GM23248 (cell line): ENCODE measurements around the gene ATP11C. TPM values are rescaled to one million over a fixed set of nuclear protein-coding genes. Genes with fewer than 3 reads are reported as not detected.
"Not testable (repeated sequence)": the region's sequence is repeated elsewhere in the genome, so short reads cannot be mapped to it uniquely, and the experiment has no call there.

Experiments used
- DNase-seq: peaks from one replicate; pipeline ENCODE4 v3.0.0-alpha.2; 2015
- H2AFZ ChIP-seq: fragments of 200-600 bp; sonication (generic); 2 replicates; pipeline ENCODE4 v1.6.1; 2016; ENCODE audit warnings: antibody characterized with exemption
- H3F3A ChIP-seq: fragments of 200-600 bp; sonication (generic); 2 replicates; pipeline ENCODE4 v1.6.1; 2016; ENCODE audit warnings: mild to moderate bottlenecking, antibody characterized with exemption, mixed run types; ENCODE audit not compliant: insufficient read depth
- H3K27ac ChIP-seq: fragments of 200-600 bp; sonication (generic); 2 replicates; pipeline ENCODE4 v1.5.1; 2016; ENCODE audit warnings: mild to moderate bottlenecking
- H3K27me3 ChIP-seq: fragments of 200-600 bp; sonication (generic); replicated peaks from 2 replicates; pipeline ENCODE4 v1.6.1; 2016; ENCODE audit warnings: mild to moderate bottlenecking; ENCODE audit not compliant: insufficient read depth
- H3K36me3 ChIP-seq: fragments of 200-600 bp; sonication (generic); 2 replicates; pipeline ENCODE4 v1.6.1; 2016; ENCODE audit warnings: low read depth, mild to moderate bottlenecking
- H3K4me1 ChIP-seq: fragments of 200-600 bp; sonication (generic); 2 replicates; pipeline ENCODE4 v1.6.1; 2016; ENCODE audit warnings: mild to moderate bottlenecking; ENCODE audit not compliant: insufficient read depth
- H3K4me2 ChIP-seq: fragments of 200-600 bp; sonication (generic); one replicate; pipeline ENCODE4 v1.6.1; 2016; ENCODE audit warnings: mild to moderate bottlenecking; ENCODE audit not compliant: unreplicated experiment
- H3K4me3 ChIP-seq: fragments of 200-600 bp; sonication (generic); 2 replicates; pipeline ENCODE4 v1.5.1; 2016; ENCODE audit warnings: mild to moderate bottlenecking
- H3K79me2 ChIP-seq: fragments of 200-600 bp; sonication (generic); 2 replicates; pipeline ENCODE4 v1.6.1; 2016; ENCODE audit warnings: mild to moderate bottlenecking; ENCODE audit not compliant: insufficient read depth
- H3K9ac ChIP-seq: fragments of 200-600 bp; sonication (generic); 2 replicates; pipeline ENCODE4 v1.6.1; 2016; ENCODE audit warnings: mild to moderate bottlenecking
- H3K9me2 ChIP-seq: fragments of 200-600 bp; sonication (generic); 2 replicates; pipeline ENCODE4 v1.6.1; 2016; ENCODE audit warnings: mixed run types, mild to moderate bottlenecking, moderate library complexity; ENCODE audit not compliant: insufficient read depth
- H3K9me3 ChIP-seq: fragments of 200-600 bp; sonication (generic); one replicate; pipeline ENCODE4 v1.6.1; 2017; ENCODE audit warnings: low read depth
- H4K20me1 ChIP-seq: fragments of 200-600 bp; sonication (generic); 2 replicates; pipeline ENCODE4 v1.6.0; 2016; ENCODE audit not compliant: insufficient read depth
- EZH2 ChIP-seq: fragments of 200-600 bp; sonication (generic); IDR thresholded peaks from 2 replicates; pipeline ENCODE4 v1.6.1; 2018; ENCODE audit warnings: antibody characterized with exemption, mild to moderate bottlenecking; ENCODE audit not compliant: insufficient read depth, poor library complexity, severe bottlenecking
- EZH2phosphoT487 ChIP-seq: fragments of 200-600 bp; sonication (generic); IDR thresholded peaks from 2 replicates; pipeline ENCODE4 v1.6.1; 2018; ENCODE audit warnings: antibody characterized with exemption, moderate library complexity, mild to moderate bottlenecking, low read depth; ENCODE audit not compliant: insufficient read depth
- WGBS, 2 experiments: methylation state at CpG; one replicate each; pipeline ENCODE4 v1.1.6; 2015 to 2017; ENCODE audit warnings: low lambda C conversion rate in 2 of 2, low coverage in 1 of 2; ENCODE audit errors: missing lambda C conversion rate in 2 of 2; 5-methylcytosine and 5-hydroxymethylcytosine counted together
- in situ Hi-C: fragments of 300-500 bp; cut with MboI; formaldehyde crosslinking; loops from 2 replicates; pipeline ENCODE4 v1.15.0; 2020
- polyA plus RNA-seq: library from polyadenylated mRNA; unstranded; fragments of >200 nt; fragmentation: Nextera tagmentation; extraction: Ambion mirVana; gene quantifications from 2 replicates; pipeline ENCODE4 v1.2.1, GENCODE V29; 2016
- total RNA-seq: library from RNA; depleted of rRNA; stranded (reverse); fragments of >200 nt; shearing (Covaris generic); gene quantifications from 2 replicates; pipeline ENCODE4 v1.2.3, GENCODE V29; 2014

The ATP11C gene
- total and polyA plus RNA-seq, 2 experiments from 2014 or later: 8.5 to 26.2 TPM

GRCh38 chrX:139930401-139930800 lies 2.5 kb downstream of the ATP11C start:
- no peak for TF ChIP-seq EZH2phosphoT487
- no peak overlapping the region for H3K27ac ChIP-seq
- WGBS, 2 experiments: 96 to 97% methylated on average over 4 of the region's 4 CpGs

GRCh38 chrX:139929876-139930275 lies 3.0 kb downstream of the ATP11C start:
- Histone ChIP-seq H3K4me1 (no peaks in the 10 kb centered on the region), H4K20me1 (no peaks in the 10 kb centered on the region), H3K79me2 (peaks cover 67% of the 10 kb centered on the region), H3K4me3 (no peak overlapping the region), H3K27me3 (no peaks in the 10 kb centered on the region), H3K9me3 (no peaks in the 10 kb centered on the region), H3F3A (peaks cover 5% of the 10 kb centered on the region; the same call in 1 of the 2 replicates), H3K9me2 (no peaks in the 10 kb centered on the region), H3K4me2 (no peak overlapping the region), H2AFZ (no peak overlapping the region), H3K9ac (no peak overlapping the region), H3K27ac (no peak overlapping the region), H3K36me3 (no peaks in the 10 kb centered on the region)
- WGBS, 2 experiments: 91 to 100% methylated on average over 5 of the region's 5 CpGs
- TF ChIP-seq EZH2phosphoT487: no peak
- no peak for TF ChIP-seq EZH2
- in situ Hi-C loops: no loop called here
- DNase-seq: no peak

More at GRCh38 chrX:139930401-139930800, 2.5 kb downstream of the ATP11C start:
- H3K4me3 ChIP-seq: peak overlapping the region; percentile 87
- DNase-seq: no peak
- H3F3A ChIP-seq: peaks cover 5% of the 10 kb centered on the region; the same call in 1 of the 2 replicates
- no peaks in the 10 kb centered on the region for H3K9me3 ChIP-seq
- H3K4me1 ChIP-seq: no peaks in the 10 kb centered on the region
- H3K4me2 ChIP-seq: peak overlapping the region; percentile 83
- H3K9me2 ChIP-seq: no peaks in the 10 kb centered on the region
- no peaks in the 10 kb centered on the region for H3K27me3 ChIP-seq
- H2AFZ ChIP-seq: no peak overlapping the region
- H4K20me1 ChIP-seq: no peaks in the 10 kb centered on the region
- in situ Hi-C loops: no loop called here
- H3K79me2 ChIP-seq: peaks cover 64% of the 10 kb centered on the region
- H3K9ac ChIP-seq: peak overlapping the region; percentile 99; the same call in 1 of the 2 replicates
- no peaks in the 10 kb centered on the region for H3K36me3 ChIP-seq

- in situ Hi-C loops: no loop called here
- Histone ChIP-seq H3K36me3 (no peaks in the 10 kb centered on the region), H3K79me2 (peaks cover 69% of the 10 kb centered on the region), H3F3A (no peaks in the 10 kb centered on the region), H3K4me2 (no peak overlapping the region), H3K27ac (no peak overlapping the region), H3K9ac (no peak overlapping the region), H3K4me1 (no peaks in the 10 kb centered on the region), H3K27me3 (no peaks in the 10 kb centered on the region), H3K4me3 (no peak overlapping the region), H3K9me2 (no peaks in the 10 kb centered on the region), H4K20me1 (no peaks in the 10 kb centered on the region), H3K9me3 (no peaks in the 10 kb centered on the region), H2AFZ (no peak overlapping the region)
- DNase-seq: no peak
- TF ChIP-seq EZH2 (no peak), EZH2phosphoT487 (no peak)
- 62 to 70% methylated on average over 6 of the region's 6 CpGs for WGBS, 2 experiments
Observed at GRCh38 chrX:139924696-139925095, 8.2 kb downstream of the ATP11C start.

GRCh38 chrX:139924069-139924695 lies 8.7 kb downstream of the ATP11C start:
- peaks cover 64% of the 10 kb centered on the region for H3K79me2 ChIP-seq
- H3K9me3 ChIP-seq: no peaks in the 10 kb centered on the region
- no peaks in the 10 kb centered on the region for H3K27me3 ChIP-seq
- no peak for TF ChIP-seq EZH2
- TF ChIP-seq EZH2phosphoT487: no peak
- H3K9me2 ChIP-seq: no peaks in the 10 kb centered on the region
- no peak overlapping the region for H3K4me3 ChIP-seq
- no peaks in the 10 kb centered on the region for H3K4me1 ChIP-seq
- no peaks in the 10 kb centered on the region for H4K20me1 ChIP-seq
- no peak overlapping the region for H3K4me2 ChIP-seq
- in situ Hi-C loops: no loop called here
- H3K27ac ChIP-seq: no peak overlapping the region
- no peaks in the 10 kb centered on the region for H3F3A ChIP-seq
- no peak for DNase-seq
- no peak overlapping the region for H3K9ac ChIP-seq
- no peaks in the 10 kb centered on the region for H3K36me3 ChIP-seq
- 61 to 63% methylated on average over 5 of the region's 5 CpGs for WGBS, 2 experiments
- H2AFZ ChIP-seq: no peak overlapping the region

- H3F3A ChIP-seq, H3K27ac ChIP-seq, H3K36me3 ChIP-seq, H3K9me2 ChIP-seq, H3K9ac ChIP-seq, H2AFZ ChIP-seq, in situ Hi-C loops, H3K27me3 ChIP-seq, H3K4me1 ChIP-seq, DNase-seq, H3K9me3 ChIP-seq, H3K4me2 ChIP-seq, H4K20me1 ChIP-seq, H3K4me3 ChIP-seq: not testable (repeated sequence)
- WGBS, 2 experiments: 95 to 100% methylated on average over 5 to 6 of the region's 6 CpGs
- H3K79me2 ChIP-seq: peaks cover 43% of the 10 kb centered on the region
Observed at GRCh38 chrX:139921142-139921541, 11.7 kb downstream of the ATP11C start.
